ENCODE results near the gene MB. TPM values are rescaled to one million over a fixed set of nuclear protein-coding genes. Genes with fewer than 3 reads are reported as not detected.

Gene MB
- total RNA-seq, 1 experiment from 2014 or later = 1.5 TPM

DNA sequence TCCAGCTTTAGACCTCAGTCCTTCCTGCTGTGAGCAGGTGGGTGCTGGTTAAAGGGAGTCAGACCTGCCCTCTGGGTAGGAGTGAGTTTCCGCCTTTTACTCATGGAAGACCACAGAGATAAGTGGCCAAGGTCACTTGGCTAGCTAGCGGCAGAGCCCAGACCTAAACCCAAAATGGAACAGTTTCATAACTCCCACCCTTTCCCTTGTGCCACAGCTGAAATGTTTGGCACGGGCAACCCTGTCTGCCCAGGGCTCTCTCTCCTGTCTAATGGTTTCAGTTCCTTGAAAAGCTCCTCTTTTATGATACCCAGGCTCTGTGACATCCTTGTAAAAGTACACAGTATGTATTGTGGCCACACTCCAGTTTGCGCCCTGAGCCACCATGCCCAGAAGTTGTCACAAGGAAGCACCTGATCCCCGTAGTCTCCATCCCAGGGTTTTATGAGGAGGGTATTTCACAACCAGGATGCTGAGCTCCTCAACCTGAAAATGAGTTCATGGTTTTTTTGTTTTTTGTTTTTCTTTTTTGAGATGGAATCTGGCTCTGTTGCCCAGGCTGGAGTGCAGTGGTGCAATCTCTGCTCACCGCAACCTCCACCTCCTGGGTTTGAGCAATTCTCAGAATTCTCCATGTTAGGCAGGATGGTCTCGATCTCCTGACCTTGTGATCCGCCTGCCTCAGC, 5.1 kb downstream of the MB start:
- ChIA-PET RAD21 (ENCODE audit: low non-redundant PET in 1 of 2, low total read pairs in 2 of 2, uncharacterized antibody in 2 of 2, unreplicated experiment in 2 of 2) (no interaction called here), CTCF (no interaction called here), POLR2A (no interaction called here)
- no peaks in the 10 kb centered on the region for H3K79me2 ChIP-seq (ENCODE audit: insufficient read depth, low read length)
- no peak for TF ChIP-seq RAD21 (IDR thresholded peaks at IDR 0.05; ENCODE audit: low read depth)
- TF ChIP-seq ZNF274 (IDR thresholded peaks at IDR 0.05; ENCODE audit: low read depth, low read length) = no peak
- TF ChIP-seq SP1 (IDR thresholded peaks at IDR 0.05; ENCODE audit: low read depth) = no peak
- TF ChIP-seq SRF (IDR thresholded peaks at IDR 0.05; ENCODE audit: low read depth) = no peak
- TF ChIP-seq TCF7L2 (IDR thresholded peaks at IDR 0.05; ENCODE audit: borderline replicate concordance, extremely low read depth, insufficient read depth, insufficient read length) = no peak
- no peak for TF ChIP-seq POLR2A (IDR thresholded peaks at IDR 0.05; ENCODE audit: borderline replicate concordance, extremely low read depth, insufficient read depth, insufficient read length)
- TF ChIP-seq ZFX (IDR thresholded peaks at IDR 0.05) = no peak
- ATAC-seq (no peak), DNase-seq (ENCODE audit: low read depth, low spot score) (no peak)
- no peak overlapping the region for H2AFZ ChIP-seq (ENCODE audit: low read depth, low read length, poor library complexity, severe bottlenecking)
- H3K9me2 ChIP-seq (ENCODE audit: insufficient read depth) = no peaks in the 10 kb centered on the region
- H3K27me3 ChIP-seq (ENCODE audit: insufficient read depth, low read length) = no peaks in the 10 kb centered on the region
- intact Hi-C loops (cut with micrococcal nuclease) = no loop called here
- H3K9ac ChIP-seq (ENCODE audit: low read length) = no peak overlapping the region
- no peak overlapping the region for H3K4me2 ChIP-seq (ENCODE audit: low read length)
- H3K9me3 ChIP-seq (ENCODE audit: control insufficient read depth in 1 of 2, insufficient read depth in 1 of 2, low read depth in 1 of 2, low read length in 2 of 2) = no peaks in the 10 kb centered on the region
- H3K4me1 ChIP-seq (ENCODE audit: control insufficient read depth in 1 of 2, insufficient read depth in 2 of 2, low read length in 2 of 2) = no peaks in the 10 kb centered on the region
- H3K36me3 ChIP-seq (ENCODE audit: control insufficient read depth in 1 of 2, insufficient read depth in 2 of 2, low read length in 2 of 2) = no peaks in the 10 kb centered on the region
- no peak overlapping the region for H3K4me3 ChIP-seq (replicated peaks in 1 of 2; ENCODE audit: low read depth in 1 of 2, low read length in 2 of 2)
- BruUV-seq (replicated peaks) = no TSS peak
- H3K27ac ChIP-seq (ENCODE audit: low read depth, low read length) = no peak overlapping the region
- H4K20me1 ChIP-seq (ENCODE audit: insufficient read depth) = no peaks in the 10 kb centered on the region

DNA sequence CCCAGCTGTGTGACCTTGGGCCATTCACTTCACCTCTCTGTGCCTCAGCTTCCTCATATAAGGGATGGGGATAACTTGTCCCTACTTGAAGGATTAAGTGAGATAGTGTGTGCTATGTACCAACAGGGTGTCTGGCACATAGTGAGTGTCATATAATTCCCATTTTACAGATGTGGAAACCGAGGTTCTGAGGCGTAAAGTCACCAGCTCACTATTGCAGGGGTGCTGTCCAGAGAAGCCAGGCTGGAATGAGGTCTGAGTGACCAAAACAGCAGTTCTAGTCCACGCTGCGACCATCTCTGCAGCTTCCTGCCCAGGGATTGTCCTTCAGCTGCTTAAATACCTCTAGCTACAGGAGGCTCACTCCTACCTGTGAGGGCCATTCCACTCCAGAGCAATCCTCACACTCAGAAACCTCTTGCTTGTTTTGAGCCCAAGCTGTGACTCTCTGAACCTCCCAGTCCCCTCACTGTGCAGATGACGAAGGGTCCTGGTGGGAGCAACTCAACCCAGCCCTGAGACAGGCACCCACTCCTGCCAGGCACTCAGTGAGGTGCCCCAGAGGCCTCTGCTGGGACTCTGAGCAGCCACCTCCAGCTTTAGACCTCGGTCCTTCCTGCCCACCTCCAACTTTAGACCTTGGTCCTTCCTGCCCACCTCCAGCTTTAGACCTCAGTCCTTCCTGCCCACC, 5.8 kb downstream of the MB start:
- intact Hi-C loops (cut with micrococcal nuclease) = no loop called here
- H4K20me1 ChIP-seq (ENCODE audit: insufficient read depth) = no peaks in the 10 kb centered on the region
- no peaks in the 10 kb centered on the region for H3K4me1 ChIP-seq (ENCODE audit: control insufficient read depth in 1 of 2, insufficient read depth in 2 of 2, low read length in 2 of 2)
- no peak overlapping the region for H2AFZ ChIP-seq (ENCODE audit: low read depth, low read length, poor library complexity, severe bottlenecking)
- no peak overlapping the region for H3K9ac ChIP-seq (ENCODE audit: low read length)
- no peak overlapping the region for H3K27ac ChIP-seq (ENCODE audit: low read depth, low read length)
- H3K36me3 ChIP-seq (ENCODE audit: control insufficient read depth in 1 of 2, insufficient read depth in 2 of 2, low read length in 2 of 2) = no peaks in the 10 kb centered on the region
- H3K9me2 ChIP-seq (ENCODE audit: insufficient read depth) = no peaks in the 10 kb centered on the region
- ChIA-PET POLR2A (no interaction called here), RAD21 (ENCODE audit: low non-redundant PET in 1 of 2, low total read pairs in 2 of 2, uncharacterized antibody in 2 of 2, unreplicated experiment in 2 of 2) (no interaction called here), CTCF (no interaction called here)
- H3K9me3 ChIP-seq (ENCODE audit: control insufficient read depth in 1 of 2, insufficient read depth in 1 of 2, low read depth in 1 of 2, low read length in 2 of 2) = no peaks in the 10 kb centered on the region
- no peak overlapping the region for H3K4me3 ChIP-seq (replicated peaks in 1 of 2; ENCODE audit: low read depth in 1 of 2, low read length in 2 of 2)
- no peaks in the 10 kb centered on the region for H3K27me3 ChIP-seq (ENCODE audit: insufficient read depth, low read length)
- BruUV-seq (replicated peaks) = no TSS peak
- no peak for DNase-seq (ENCODE audit: low read depth, low spot score)
- H3K4me2 ChIP-seq (ENCODE audit: low read length) = no peak overlapping the region
- no peak for ATAC-seq
- no peaks in the 10 kb centered on the region for H3K79me2 ChIP-seq (ENCODE audit: insufficient read depth, low read length)
- no peak for TF ChIP-seq YY1 (IDR thresholded peaks at IDR 0.05; ENCODE audit: extremely low read depth, insufficient replicate concordance, low read depth, low read length)
- TF ChIP-seq, protein P1, sequence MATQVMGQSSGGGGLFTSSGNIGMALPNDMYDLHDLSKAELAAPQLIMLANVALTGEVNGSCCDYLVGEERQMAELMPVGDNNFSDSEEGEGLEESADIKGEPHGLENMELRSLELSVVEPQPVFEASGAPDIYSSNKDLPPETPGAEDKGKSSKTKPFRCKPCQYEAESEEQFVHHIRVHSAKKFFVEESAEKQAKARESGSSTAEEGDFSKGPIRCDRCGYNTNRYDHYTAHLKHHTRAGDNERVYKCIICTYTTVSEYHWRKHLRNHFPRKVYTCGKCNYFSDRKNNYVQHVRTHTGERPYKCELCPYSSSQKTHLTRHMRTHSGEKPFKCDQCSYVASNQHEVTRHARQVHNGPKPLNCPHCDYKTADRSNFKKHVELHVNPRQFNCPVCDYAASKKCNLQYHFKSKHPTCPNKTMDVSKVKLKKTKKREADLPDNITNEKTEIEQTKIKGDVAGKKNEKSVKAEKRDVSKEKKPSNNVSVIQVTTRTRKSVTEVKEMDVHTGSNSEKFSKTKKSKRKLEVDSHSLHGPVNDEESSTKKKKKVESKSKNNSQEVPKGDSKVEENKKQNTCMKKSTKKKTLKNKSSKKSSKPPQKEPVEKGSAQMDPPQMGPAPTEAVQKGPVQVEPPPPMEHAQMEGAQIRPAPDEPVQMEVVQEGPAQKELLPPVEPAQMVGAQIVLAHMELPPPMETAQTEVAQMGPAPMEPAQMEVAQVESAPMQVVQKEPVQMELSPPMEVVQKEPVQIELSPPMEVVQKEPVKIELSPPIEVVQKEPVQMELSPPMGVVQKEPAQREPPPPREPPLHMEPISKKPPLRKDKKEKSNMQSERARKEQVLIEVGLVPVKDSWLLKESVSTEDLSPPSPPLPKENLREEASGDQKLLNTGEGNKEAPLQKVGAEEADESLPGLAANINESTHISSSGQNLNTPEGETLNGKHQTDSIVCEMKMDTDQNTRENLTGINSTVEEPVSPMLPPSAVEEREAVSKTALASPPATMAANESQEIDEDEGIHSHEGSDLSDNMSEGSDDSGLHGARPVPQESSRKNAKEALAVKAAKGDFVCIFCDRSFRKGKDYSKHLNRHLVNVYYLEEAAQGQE (IDR thresholded peaks at IDR 0.05; ENCODE audit: low read depth) = no peak
- no peak for TF ChIP-seq EZH2phosphoT487 (IDR thresholded peaks at IDR 0.05; ENCODE audit: borderline replicate concordance)
- TF ChIP-seq, protein P2, sequence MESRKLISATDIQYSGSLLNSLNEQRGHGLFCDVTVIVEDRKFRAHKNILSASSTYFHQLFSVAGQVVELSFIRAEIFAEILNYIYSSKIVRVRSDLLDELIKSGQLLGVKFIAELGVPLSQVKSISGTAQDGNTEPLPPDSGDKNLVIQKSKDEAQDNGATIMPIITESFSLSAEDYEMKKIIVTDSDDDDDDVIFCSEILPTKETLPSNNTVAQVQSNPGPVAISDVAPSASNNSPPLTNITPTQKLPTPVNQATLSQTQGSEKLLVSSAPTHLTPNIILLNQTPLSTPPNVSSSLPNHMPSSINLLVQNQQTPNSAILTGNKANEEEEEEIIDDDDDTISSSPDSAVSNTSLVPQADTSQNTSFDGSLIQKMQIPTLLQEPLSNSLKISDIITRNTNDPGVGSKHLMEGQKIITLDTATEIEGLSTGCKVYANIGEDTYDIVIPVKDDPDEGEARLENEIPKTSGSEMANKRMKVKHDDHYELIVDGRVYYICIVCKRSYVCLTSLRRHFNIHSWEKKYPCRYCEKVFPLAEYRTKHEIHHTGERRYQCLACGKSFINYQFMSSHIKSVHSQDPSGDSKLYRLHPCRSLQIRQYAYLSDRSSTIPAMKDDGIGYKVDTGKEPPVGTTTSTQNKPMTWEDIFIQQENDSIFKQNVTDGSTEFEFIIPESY (IDR thresholded peaks at IDR 0.05; ENCODE audit: extremely low read depth, insufficient replicate concordance, low read length) = no peak
- no peak for TF ChIP-seq CBX3 (IDR thresholded peaks at IDR 0.05; ENCODE audit: low read depth)
- no peak for TF ChIP-seq POLR2AphosphoS5 (IDR thresholded peaks at IDR 0.05; ENCODE audit: low read depth, low read length)
- no peak for TF ChIP-seq ZFX (IDR thresholded peaks at IDR 0.05)
- TF ChIP-seq ELF1 (IDR thresholded peaks at IDR 0.05; ENCODE audit: borderline replicate concordance, low read depth) = no peak
